Fibroblast of the aortic adventitia (primary cell): Measurements from ENCODE around the gene LIPC. TPM values are rescaled to one million over a fixed set of nuclear protein-coding genes. Genes with fewer than 3 reads are reported as not detected.

ENCODE experiments used
- DNase-seq: peaks from one replicate; pipeline ENCODE4 v3.0.0-alpha.2; 2010; ENCODE audit warnings: low read depth
- H3K4me3 ChIP-seq: 2 replicates; pipeline ENCODE4 v1.5.1; 2011; ENCODE audit warnings: low read depth, mild to moderate bottlenecking, control low read depth, low read length, moderate library complexity
- CTCF ChIP-seq: IDR thresholded peaks from 2 replicates; pipeline ENCODE4 v1.5.1; 2011; ENCODE audit warnings: mild to moderate bottlenecking, low read length, control low read depth, inconsistent platforms; ENCODE audit not compliant: insufficient read depth
- total RNA-seq: library from RNA; depleted of rRNA; stranded (reverse); fragments of >200 nt; gene quantifications from 2 replicates; pipeline ENCODE4 v1.2.3, GENCODE V29; 2012; ENCODE audit warnings: low replicate concordance

The LIPC gene
- total RNA-seq, 1 donor, result 0.90 TPM

- H3K4me3 ChIP-seq, result no peak overlapping the region
- DNase-seq, result no peak
- no peak for TF ChIP-seq CTCF
Observed at GRCh38 chr15:58494567-58494966, 62.8 kb downstream of the LIPC start.

GRCh38 chr15:58495891-58496408, 64.2 kb downstream of the LIPC start:
- TF ChIP-seq CTCF, result no peak
- DNase-seq, result no peak
- no peak overlapping the region for H3K4me3 ChIP-seq

- H3K4me3 ChIP-seq, result no peak overlapping the region
- DNase-seq, result no peak
Observed at GRCh38 chr15:58497046-58497785, 65.4 kb downstream of the LIPC start.

GRCh38 chr15:58498821-58499580, 67.2 kb downstream of the LIPC start:
- TF ChIP-seq CTCF, result no peak
- DNase-seq, result peak; percentile 66
- no peak overlapping the region for H3K4me3 ChIP-seq

More at GRCh38 chr15:58497046-58497785, 65.4 kb downstream of the LIPC start:
- TF ChIP-seq CTCF, result no peak

- no peak for TF ChIP-seq CTCF
- H3K4me3 ChIP-seq, result no peak overlapping the region
- no peak for DNase-seq
Observed at GRCh38 chr15:58501006-58501405, 69.2 kb downstream of the LIPC start.

GRCh38 chr15:58501636-58502188, 69.9 kb downstream of the LIPC start:
- no peak for DNase-seq
- no peak overlapping the region for H3K4me3 ChIP-seq
- no peak for TF ChIP-seq CTCF
